H9 (cell line): ENCODE results near the gene PPP1R27. TPM values are rescaled to one million over a fixed set of nuclear protein-coding genes. Genes with fewer than 3 reads are reported as not detected.

Experiments used
- DNase-seq: peaks from one replicate; pipeline ENCODE4 v3.0.0-alpha.2; 2017
- H2AFZ ChIP-seq: one replicate; pipeline ENCODE4 v1.6.1; 2013; ENCODE audit warnings: mild to moderate bottlenecking, low read length, control low read depth, moderate library complexity
- H2AK5ac ChIP-seq: 2 replicates; pipeline ENCODE4 v1.6.1; 2013; ENCODE audit warnings: low read length, control low read depth, mixed read lengths; ENCODE audit not compliant: insufficient read length
- H2BK120ac ChIP-seq: one replicate; pipeline ENCODE4 v1.6.1; 2013; ENCODE audit warnings: low read depth, mild to moderate bottlenecking, low read length, control low read depth, inconsistent platforms; ENCODE audit not compliant: poor library complexity, severe bottlenecking
- H2BK12ac ChIP-seq: 2 replicates; pipeline ENCODE4 v1.6.1; 2013; ENCODE audit warnings: low read length, control low read depth, mixed read lengths, low read depth; ENCODE audit not compliant: insufficient read length
- H2BK15ac ChIP-seq: 2 replicates; pipeline ENCODE4 v1.6.1; 2013; ENCODE audit warnings: low read depth, low read length, control low read depth
- H2BK20ac ChIP-seq: one replicate; pipeline ENCODE4 v1.6.1; 2013; ENCODE audit warnings: low read depth, mild to moderate bottlenecking, low read length, control low read depth, inconsistent platforms; ENCODE audit not compliant: poor library complexity, severe bottlenecking
- H2BK5ac ChIP-seq: 2 replicates; pipeline ENCODE4 v1.6.1; 2013; ENCODE audit warnings: low read length, control low read depth, mixed read lengths; ENCODE audit not compliant: insufficient read length
- H3K14ac ChIP-seq: 2 replicates; pipeline ENCODE4 v1.6.1; 2013; ENCODE audit warnings: low read length, control low read depth; ENCODE audit not compliant: insufficient read depth
- H3K18ac ChIP-seq: 2 replicates; pipeline ENCODE4 v1.6.1; 2013; ENCODE audit warnings: low read depth, mild to moderate bottlenecking, mixed read lengths, low read length, control low read depth; ENCODE audit not compliant: insufficient read length
- H3K23ac ChIP-seq: 2 replicates; pipeline ENCODE4 v1.6.1; 2013; ENCODE audit warnings: low read length, control low read depth, mixed read lengths, low read depth; ENCODE audit not compliant: insufficient read length
- H3K23me2 ChIP-seq: 2 replicates; pipeline ENCODE4 v1.6.1; 2013; ENCODE audit warnings: low read depth, mild to moderate bottlenecking, mixed read lengths, low read length, control low read depth; ENCODE audit not compliant: insufficient read length, poor library complexity, severe bottlenecking
- H3K27ac ChIP-seq: 2 replicates; pipeline ENCODE4 v1.5.1; 2013; ENCODE audit warnings: low read length, control low read depth, mixed read lengths, low read depth; ENCODE audit not compliant: insufficient read length
- H3K27me3 ChIP-seq: 2 replicates; pipeline ENCODE4 v1.6.1; 2013; ENCODE audit warnings: low read length, control low read depth, inconsistent platforms; ENCODE audit not compliant: insufficient read depth
- H3K4ac ChIP-seq: 2 replicates; pipeline ENCODE4 v1.6.1; 2013; ENCODE audit warnings: low read depth, mild to moderate bottlenecking, control low read depth, inconsistent platforms, low read length, moderate library complexity
- H3K4me1 ChIP-seq: 2 replicates; pipeline ENCODE4 v1.6.1; 2013; ENCODE audit warnings: low read length, control low read depth, inconsistent platforms; ENCODE audit not compliant: insufficient read depth
- H3K4me2 ChIP-seq: 2 replicates; pipeline ENCODE4 v1.6.1; 2013; ENCODE audit warnings: low read length, control low read depth, mixed read lengths; ENCODE audit not compliant: insufficient read length, insufficient read depth
- H3K56ac ChIP-seq: 2 replicates; pipeline ENCODE4 v1.6.1; 2013; ENCODE audit warnings: low read depth, mild to moderate bottlenecking, mixed read lengths, low read length, control low read depth; ENCODE audit not compliant: insufficient read length
- H3K79me1 ChIP-seq: 2 replicates; pipeline ENCODE4 v1.6.1; 2013; ENCODE audit warnings: low read depth, mild to moderate bottlenecking, moderate library complexity, low read length, control low read depth, inconsistent platforms; ENCODE audit not compliant: insufficient read depth, poor library complexity, severe bottlenecking
- H3K79me2 ChIP-seq: 2 replicates; pipeline ENCODE4 v1.6.1; 2013; ENCODE audit warnings: low read length, control low read depth, inconsistent platforms; ENCODE audit not compliant: insufficient read depth
- H3K9ac ChIP-seq: 2 replicates; pipeline ENCODE4 v1.6.1; 2013; ENCODE audit warnings: low read length, control low read depth, mixed read lengths; ENCODE audit not compliant: insufficient read length; ENCODE audit errors: extremely low read depth
- H3K9me3 ChIP-seq: one replicate; pipeline ENCODE4 v1.6.1; 2013; ENCODE audit warnings: low read depth, low read length, inconsistent platforms; ENCODE audit not compliant: control insufficient read depth
- H3T11ph ChIP-seq: one replicate; pipeline ENCODE4 v1.6.1; 2013; ENCODE audit warnings: mild to moderate bottlenecking, low read length, control low read depth, inconsistent platforms
- H4K20me1 ChIP-seq: one replicate; pipeline ENCODE4 v1.6.1; 2013; ENCODE audit not compliant: control insufficient read depth, insufficient read length, insufficient read depth
- H4K5ac ChIP-seq: 2 replicates; pipeline ENCODE4 v1.6.1; 2013; ENCODE audit warnings: low read depth, mild to moderate bottlenecking, mixed read lengths, low read length, control low read depth; ENCODE audit not compliant: insufficient read length
- H4K8ac ChIP-seq: replicated peaks from 2 replicates; pipeline ENCODE4 v1.6.1; 2013; ENCODE audit warnings: low read length, control low read depth, mixed read lengths, low read depth; ENCODE audit not compliant: insufficient read length
- H4K91ac ChIP-seq: 2 replicates; pipeline ENCODE4 v1.6.1; 2013; ENCODE audit warnings: low read depth, mild to moderate bottlenecking, moderate library complexity, mixed read lengths, low read length, control low read depth; ENCODE audit not compliant: insufficient read length
- H3K27ac Mint-ChIP-seq, 3 experiments: 2 replicates in 2 of 3; 3 replicates in 1 of 3; pipeline ENCODE4 v1.8.0; 2020 to 2021; ENCODE audit warnings: mixed read lengths in 3 of 3, mild to moderate bottlenecking in 1 of 3, moderate library complexity in 1 of 3
- H3K27me3 Mint-ChIP-seq: 2 replicates; pipeline ENCODE4 v1.8.0; 2021; ENCODE audit warnings: low read depth, mild to moderate bottlenecking, moderate library complexity, mixed read lengths
- H3K36me3 Mint-ChIP-seq, 3 experiments: 2 replicates in 2 of 3; 3 replicates in 1 of 3; pipeline ENCODE4 v1.8.0; 2020 to 2021; ENCODE audit warnings: low read depth in 3 of 3, mixed read lengths in 3 of 3; ENCODE audit not compliant: insufficient read depth in 1 of 3
- H3K4me1 Mint-ChIP-seq, 2 experiments: 2 replicates each; pipeline ENCODE4 v1.8.0; 2020; ENCODE audit warnings: mixed read lengths in 2 of 2
- H3K4me3 Mint-ChIP-seq, 2 experiments: 2 replicates in 1 of 2; 3 replicates in 1 of 2; pipeline ENCODE4 v1.8.0; 2020 to 2021; ENCODE audit warnings: mild to moderate bottlenecking in 2 of 2, mixed read lengths in 2 of 2, moderate library complexity in 1 of 2
- H3K9me3 Mint-ChIP-seq, 2 experiments: 2 replicates in 1 of 2; 3 replicates in 1 of 2; pipeline ENCODE4 v1.8.0; 2020; ENCODE audit warnings: mild to moderate bottlenecking in 2 of 2, mixed read lengths in 2 of 2, moderate library complexity in 1 of 2
- CTCF ChIP-seq: fragments of 200-600 bp; sonication (generic); conservative IDR thresholded peaks from 3 replicates; pipeline ENCODE4 v1.8.0; 2021; ENCODE audit warnings: antibody characterized with exemption, mild to moderate bottlenecking
- WGBS: extraction: QIAGEN DNeasy Blood & Tissue Kit; methylation state at CpG from one replicate; pipeline ENCODE4 v1.1.7; 2013; ENCODE audit warnings: missing lambda C conversion rate, low lambda C conversion rate, mixed read lengths; ENCODE audit not compliant: insufficient read length; ENCODE audit errors: extremely low coverage; 5-methylcytosine and 5-hydroxymethylcytosine counted together
- total RNA-seq: library from RNA; stranded (reverse); gene quantifications from 2 replicates; pipeline ENCODE4 v1.2.1, GENCODE V29; 2021

Gene PPP1R27
- total RNA-seq, 1 experiment from 2014 or later: 0.22 TPM

GRCh38 chr17:81837641-81838040, 2.8 kb upstream of the PPP1R27 start:
- no peaks in the 10 kb centered on the region for H3K9me3 ChIP-seq
- no peak overlapping the region for H2BK20ac ChIP-seq
- no peak overlapping the region for H3K23ac ChIP-seq
- H3K4me1 Mint-ChIP-seq: peaks cover 5 to 6% of the 10 kb centered on the region in 2 experiments; a peak in 3 of 4 replicates
- H4K91ac ChIP-seq: no peak overlapping the region
- no peak overlapping the region for H3K27ac ChIP-seq
- H3K4me2 ChIP-seq: no peak overlapping the region
- H2BK15ac ChIP-seq: no peak overlapping the region
- H3K14ac ChIP-seq: no peak overlapping the region
- H4K8ac ChIP-seq: peak overlapping the region; percentile 32
- peaks cover 0 to 6% (median 5%) of the 10 kb centered on the region in 3 experiments; a peak in 2 of 7 replicates for H3K36me3 Mint-ChIP-seq
- H3K79me1 ChIP-seq: no peaks in the 10 kb centered on the region
- no peak overlapping the region for H3K9ac ChIP-seq
- no peaks in the 10 kb centered on the region; the same call in 1 of the 2 replicates for H3K27me3 Mint-ChIP-seq
- peaks cover 2% of the 10 kb centered on the region; the same call in 1 of the 2 replicates for H3K79me2 ChIP-seq
- peaks cover 9% of the 10 kb centered on the region for H3K23me2 ChIP-seq
- H3K4me1 ChIP-seq: no peaks in the 10 kb centered on the region
- no peak for DNase-seq
- H4K20me1 ChIP-seq: no peaks in the 10 kb centered on the region
- H3K4me3 Mint-ChIP-seq: no peak overlapping the region; a peak in 1 of 5 replicates
- H3K18ac ChIP-seq: no peak overlapping the region
- no peak for TF ChIP-seq CTCF
- H3K56ac ChIP-seq: no peak overlapping the region
- no peaks in the 10 kb centered on the region for H3K9me3 Mint-ChIP-seq
- H4K5ac ChIP-seq: no peak overlapping the region
- H3K27me3 ChIP-seq: no peaks in the 10 kb centered on the region
- H2BK5ac ChIP-seq: no peak overlapping the region
- no peak overlapping the region for H2BK120ac ChIP-seq
- H3K27ac Mint-ChIP-seq: no peak overlapping the region
- H2BK12ac ChIP-seq: no peak overlapping the region
- no peak overlapping the region for H2AK5ac ChIP-seq
- no CpG with 5 or more reads among the region's 9 CpGs for WGBS
- H2AFZ ChIP-seq: no peak overlapping the region
- no peak overlapping the region for H3K4ac ChIP-seq
- H3T11ph ChIP-seq: no peak overlapping the region
